HCT116 (cell line): ENCODE measurements around the gene INPP5K. TPM values are rescaled to one million over a fixed set of nuclear protein-coding genes. Genes with fewer than 3 reads are reported as not detected.

ENCODE experiments used
- ATAC-seq: fragments of 200-7000 bp; cut with Tn5 transposase; 2 replicates; pipeline ENCODE4 v1.9.1; 2020; ENCODE audit warnings: mild to moderate bottlenecking, moderate library complexity
- BruUV-seq: library from RNA; stranded (reverse); fragments of 400-500 nt; replicated peaks from 2 replicates; lab custom pipeline; 2021; lab: Mats Ljungman, UMichigan
- CTCF ChIA-PET: fragments of 300-600 bp; sonication (Branson Sonifier 250); formaldehyde crosslinking; loops from one replicate; lab custom pipeline; 2021; ENCODE audit warnings: antibody characterized with exemption; lab: Charles Lee
- POLR2A ChIA-PET: fragments of 300-600, 350-600 bp; sonication (Branson Sonifier 250); formaldehyde crosslinking; loops from one replicate; lab custom pipeline; 2021; ENCODE audit warnings: antibody characterized with exemption; lab: Charles Lee
- RAD21 ChIA-PET, 2 experiments: fragments of 300-600 bp; sonication (Branson Sonifier 250); formaldehyde crosslinking; loops; one replicate each; lab custom pipeline; 2023; ENCODE audit warnings: low total read pairs in 2 of 2; ENCODE audit not compliant: uncharacterized antibody in 2 of 2, unreplicated experiment in 2 of 2, low non-redundant PET in 1 of 2; lab: Charles Lee
- DNase-seq: peaks from one replicate; pipeline ENCODE4 v3.0.0-alpha.2; 2010; ENCODE audit warnings: low read depth, low spot score
- H2AFZ ChIP-seq: fragments of 200-600 bp; shearing (Covaris generic), sonication (generic); 2 replicates; pipeline ENCODE4 v1.6.1; 2017; ENCODE audit warnings: low read depth, mixed run types, mixed read lengths, antibody characterized with exemption, low read length; ENCODE audit not compliant: poor library complexity, severe bottlenecking
- H3K27ac ChIP-seq: 2 replicates; pipeline ENCODE4 v1.5.1; 2012; ENCODE audit warnings: low read depth, low read length
- H3K27me3 ChIP-seq: fragments of 200-600 bp; sonication (generic); 2 replicates; pipeline ENCODE4 v1.6.1; 2016; ENCODE audit warnings: mixed run types, low read length, mixed read lengths; ENCODE audit not compliant: insufficient read depth
- H3K36me3 ChIP-seq, 2 experiments: fragments of 200-500 bp in 1 of 2; fragments of 200-600 bp in 1 of 2; sonication (Bioruptor generic) in 1 of 2; sonication (generic) in 1 of 2; 2 replicates each; pipeline versions ENCODE4 v1.5.1 to v1.6.1; 2014 to 2016; ENCODE audit warnings: low read length in 2 of 2, inconsistent platforms in 1 of 2, mixed read lengths in 1 of 2, mixed run types in 1 of 2; ENCODE audit not compliant: insufficient read depth in 2 of 2, control insufficient read depth in 1 of 2
- H3K4me1 ChIP-seq, 2 experiments: fragments of 200-600 bp in 1 of 2; sonication (generic) in 1 of 2; 2 replicates each; pipeline versions ENCODE4 v1.5.1 to v1.6.1; 2012 to 2017; ENCODE audit warnings: low read length in 2 of 2, inconsistent platforms in 1 of 2, mild to moderate bottlenecking in 1 of 2, mixed read lengths in 1 of 2, mixed run types in 1 of 2, moderate library complexity in 1 of 2; ENCODE audit not compliant: insufficient read depth in 2 of 2, control insufficient read depth in 1 of 2
- H3K4me2 ChIP-seq: fragments of 200-600 bp; sonication (generic); 2 replicates; pipeline ENCODE4 v1.6.1; 2017; ENCODE audit warnings: mixed run types, low read length, mixed read lengths
- H3K4me3 ChIP-seq, 2 experiments: fragments of 200-600 bp in 1 of 2; sonication (generic) in 1 of 2; replicated peaks in 1 of 2; 2 replicates each; pipeline ENCODE4 v1.5.1; 2011 to 2016; ENCODE audit warnings: low read length in 2 of 2, control low read depth in 1 of 2, low read depth in 1 of 2, mild to moderate bottlenecking in 1 of 2, mixed read lengths in 1 of 2, mixed run types in 1 of 2
- H3K79me2 ChIP-seq: fragments of 200-600 bp; sonication (generic); 2 replicates; pipeline ENCODE4 v1.6.1; 2017; ENCODE audit warnings: mild to moderate bottlenecking, mixed run types, low read length, moderate library complexity, mixed read lengths; ENCODE audit not compliant: insufficient read depth
- H3K9ac ChIP-seq: fragments of 200-600 bp; sonication (generic); 2 replicates; pipeline ENCODE4 v1.6.1; 2016; ENCODE audit warnings: low read length, mixed read lengths
- H3K9me2 ChIP-seq: fragments of 200-600 bp; sonication (generic), shearing (Covaris generic); 2 replicates; pipeline ENCODE4 v1.6.1; 2017; ENCODE audit warnings: mixed run types, mild to moderate bottlenecking, moderate library complexity; ENCODE audit not compliant: insufficient read depth
- H3K9me3 ChIP-seq, 2 experiments: fragments of 200-500 bp in 1 of 2; fragments of 200-600 bp in 1 of 2; sonication (Bioruptor generic) in 1 of 2; sonication (generic) in 1 of 2; 2 replicates each; pipeline ENCODE4 v1.6.1; 2014 to 2017; ENCODE audit warnings: low read length in 2 of 2, mixed read lengths in 2 of 2, inconsistent platforms in 1 of 2, low read depth in 1 of 2, mild to moderate bottlenecking in 1 of 2, mixed run types in 1 of 2, moderate library complexity in 1 of 2; ENCODE audit not compliant: control insufficient read depth in 1 of 2, insufficient read depth in 1 of 2
- H4K20me1 ChIP-seq: fragments of 200-600 bp; sonication (generic), shearing (Covaris generic); 2 replicates; pipeline ENCODE4 v1.6.1; 2017; ENCODE audit warnings: mixed run types, mild to moderate bottlenecking, moderate library complexity; ENCODE audit not compliant: insufficient read depth
- CBX3 ChIP-seq: IDR thresholded peaks from 2 replicates; pipeline ENCODE4 v1.6.1; 2012; ENCODE audit warnings: low read depth
- EGR1 ChIP-seq: IDR thresholded peaks from 2 replicates; pipeline ENCODE4 v1.6.1; 2012; ENCODE audit warnings: low read depth
- EZH2 ChIP-seq: fragments of 200-600 bp; sonication (generic); IDR thresholded peaks from 2 replicates; pipeline ENCODE4 v1.6.1; 2017; ENCODE audit warnings: antibody characterized with exemption, mixed run types
- FOSL1 ChIP-seq: IDR thresholded peaks from 2 replicates; pipeline ENCODE4 v1.6.1; 2012; ENCODE audit warnings: low read depth
- JUND ChIP-seq: IDR thresholded peaks from 2 replicates; pipeline ENCODE4 v1.6.1; 2012
- POLR2AphosphoS5 ChIP-seq: IDR thresholded peaks from 2 replicates; pipeline ENCODE4 v1.6.1; 2011; ENCODE audit warnings: mild to moderate bottlenecking, low read depth, low read length, moderate library complexity
- ZFX ChIP-seq: fragments of 450-650 bp; IDR thresholded peaks from 2 replicates; pipeline ENCODE4 v1.6.1; 2017
- ZNF274 ChIP-seq: fragments of 200-500 bp; sonication (Bioruptor generic); IDR thresholded peaks from 2 replicates; pipeline ENCODE4 v1.6.1; 2014; ENCODE audit warnings: mild to moderate bottlenecking, low read depth, low read length, inconsistent platforms
- intact Hi-C: fragments of 100-400 bp; cut with micrococcal nuclease; formaldehyde crosslinking; loops from 2 replicates; pipeline ENCODE4 v1.10.0; 2022
- total RNA-seq: library from RNA; stranded (reverse); gene quantifications from one replicate; pipeline ENCODE4 v1.2.1, GENCODE V29; 2021; ENCODE audit not compliant: unreplicated experiment
- TF ChIP-seq, protein P1 (sequence below): IDR thresholded peaks from 2 replicates; pipeline ENCODE4 v1.6.1; 2012
- TF ChIP-seq, protein P2 (sequence below), 3 experiments: fragments of 200-600 bp in 1 of 3; sonication (generic) in 1 of 3; IDR thresholded peaks in 2 of 3; conservative IDR thresholded peaks in 1 of 3; 2 replicates each; pipeline ENCODE4 v1.5.1; 2012 to 2017; ENCODE audit warnings: low read depth in 2 of 3, low read length in 2 of 3, antibody characterized with exemption in 1 of 3, borderline replicate concordance in 1 of 3, control low read depth in 1 of 3, mild to moderate bottlenecking in 1 of 3, mixed read lengths in 1 of 3, mixed run types in 1 of 3, moderate library complexity in 1 of 3; ENCODE audit not compliant: insufficient read depth in 1 of 3

Gene INPP5K
- total RNA-seq, 1 experiment from 2014 or later, result 25.6 TPM

DNA sequence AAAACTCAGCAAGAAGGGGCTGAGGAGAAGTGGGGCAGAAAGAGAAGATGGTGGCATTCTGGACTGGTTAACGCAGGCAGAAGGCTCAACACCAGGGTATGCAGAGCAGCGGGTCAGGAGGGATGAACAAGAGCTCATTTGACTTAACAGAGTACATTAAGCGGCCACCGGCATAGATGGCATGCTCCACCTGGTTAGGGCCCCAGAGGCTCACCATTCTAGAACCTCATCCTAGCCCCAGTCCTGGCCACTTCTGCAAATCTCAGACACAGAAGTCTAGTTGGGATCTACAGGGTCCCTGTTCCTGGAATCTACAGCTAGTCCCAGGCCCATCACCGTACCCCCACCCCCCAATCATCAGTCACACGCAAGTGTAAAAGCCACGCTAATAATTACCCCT, 22.2 kb downstream of the INPP5K start:
- ChIA-PET POLR2A (no interaction called here), CTCF (no interaction called here), RAD21 (no interaction called here)
- H3K27ac ChIP-seq, result no peak overlapping the region
- no peak overlapping the region for H3K9ac ChIP-seq
- H3K4me3 ChIP-seq, result no peak overlapping the region
- DNase-seq (no peak), ATAC-seq (no peak)
- no TSS peak for BruUV-seq
- H2AFZ ChIP-seq, result no peak overlapping the region
- no peaks in the 10 kb centered on the region for H4K20me1 ChIP-seq
- H3K4me2 ChIP-seq, result no peak overlapping the region
- H3K9me3 ChIP-seq, result no peaks in the 10 kb centered on the region
- H3K27me3 ChIP-seq, result no peaks in the 10 kb centered on the region
- no peaks in the 10 kb centered on the region for H3K36me3 ChIP-seq
- no peaks in the 10 kb centered on the region for H3K9me2 ChIP-seq
- peaks cover 19% of the 10 kb centered on the region for H3K79me2 ChIP-seq
- TF ChIP-seq, protein P1, sequence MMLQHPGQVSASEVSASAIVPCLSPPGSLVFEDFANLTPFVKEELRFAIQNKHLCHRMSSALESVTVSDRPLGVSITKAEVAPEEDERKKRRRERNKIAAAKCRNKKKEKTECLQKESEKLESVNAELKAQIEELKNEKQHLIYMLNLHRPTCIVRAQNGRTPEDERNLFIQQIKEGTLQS, result no peak
- TF ChIP-seq ZNF274, result no peak
- TF ChIP-seq ZFX, result no peak
- TF ChIP-seq, protein P2, sequence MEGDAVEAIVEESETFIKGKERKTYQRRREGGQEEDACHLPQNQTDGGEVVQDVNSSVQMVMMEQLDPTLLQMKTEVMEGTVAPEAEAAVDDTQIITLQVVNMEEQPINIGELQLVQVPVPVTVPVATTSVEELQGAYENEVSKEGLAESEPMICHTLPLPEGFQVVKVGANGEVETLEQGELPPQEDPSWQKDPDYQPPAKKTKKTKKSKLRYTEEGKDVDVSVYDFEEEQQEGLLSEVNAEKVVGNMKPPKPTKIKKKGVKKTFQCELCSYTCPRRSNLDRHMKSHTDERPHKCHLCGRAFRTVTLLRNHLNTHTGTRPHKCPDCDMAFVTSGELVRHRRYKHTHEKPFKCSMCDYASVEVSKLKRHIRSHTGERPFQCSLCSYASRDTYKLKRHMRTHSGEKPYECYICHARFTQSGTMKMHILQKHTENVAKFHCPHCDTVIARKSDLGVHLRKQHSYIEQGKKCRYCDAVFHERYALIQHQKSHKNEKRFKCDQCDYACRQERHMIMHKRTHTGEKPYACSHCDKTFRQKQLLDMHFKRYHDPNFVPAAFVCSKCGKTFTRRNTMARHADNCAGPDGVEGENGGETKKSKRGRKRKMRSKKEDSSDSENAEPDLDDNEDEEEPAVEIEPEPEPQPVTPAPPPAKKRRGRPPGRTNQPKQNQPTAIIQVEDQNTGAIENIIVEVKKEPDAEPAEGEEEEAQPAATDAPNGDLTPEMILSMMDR (IDR thresholded peaks at IDR 0.05 in 2 of 3, conservative IDR thresholded peaks at IDR 0.05 in 1 of 3; ENCODE audit: borderline replicate concordance in 1 of 3, insufficient read depth in 1 of 3, low read depth in 2 of 3, low read length in 2 of 3), result no peak
- no peak for TF ChIP-seq POLR2AphosphoS5
- TF ChIP-seq EGR1, result no peak
- intact Hi-C loops, result no loop called here
- H3K4me1 ChIP-seq, result peaks cover 12 to 31% of the 10 kb centered on the region in 2 experiments

DNA sequence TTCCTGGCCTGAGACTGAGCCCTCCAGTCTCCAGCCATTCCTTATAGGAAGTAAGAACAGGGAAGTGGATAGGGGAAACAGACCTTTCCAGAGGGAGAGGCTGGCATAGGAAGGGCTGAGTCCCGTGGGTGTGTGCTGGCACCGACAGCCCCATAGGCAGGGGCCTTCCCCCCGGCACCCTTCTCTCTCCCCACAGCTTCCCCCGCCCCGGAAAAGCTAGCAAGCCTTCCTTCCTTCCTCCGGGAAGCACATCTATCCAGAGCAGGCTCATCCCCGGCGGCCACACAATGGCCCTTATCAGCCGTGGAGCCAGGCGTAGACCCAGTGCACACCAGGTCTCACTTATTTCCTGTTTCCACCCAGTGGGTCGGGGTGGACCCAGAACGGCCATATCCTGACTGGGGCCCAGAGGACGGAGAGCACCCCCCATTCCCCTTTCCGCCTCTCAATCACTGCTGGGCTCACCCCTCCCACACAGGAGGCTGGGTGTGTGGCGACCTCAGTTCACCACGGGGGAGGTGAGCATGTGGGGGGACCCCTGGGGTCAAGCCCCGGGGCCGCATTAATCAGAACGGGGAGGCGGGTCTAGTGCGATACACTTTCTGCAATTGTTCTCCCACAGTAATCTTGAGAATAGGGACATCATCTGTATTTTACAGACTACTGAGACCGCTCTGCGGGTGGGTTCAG, 23.0 kb downstream of the INPP5K start:
- Histone ChIP-seq H3K36me3 (no peaks in the 10 kb centered on the region), H3K9me3 (no peaks in the 10 kb centered on the region), H3K9me2 (no peaks in the 10 kb centered on the region), H3K4me3 (no peak overlapping the region), H3K27ac (no peak overlapping the region), H3K9ac (no peak overlapping the region), H3K79me2 (peaks cover 27% of the 10 kb centered on the region), H3K4me2 (no peak overlapping the region), H4K20me1 (no peaks in the 10 kb centered on the region), H3K27me3 (no peaks in the 10 kb centered on the region), H3K4me1 (peaks cover 20 to 39% of the 10 kb centered on the region in 2 experiments), H2AFZ (no peak overlapping the region)
- BruUV-seq, result TSS peak; percentile 0
- TF ChIP-seq JUND (no peak), FOSL1 (no peak), CBX3 (no peak), EZH2 (no peak)
- DNase-seq, result no peak
- POLR2A ChIA-PET, result interaction anchor here (0.7 kb wide), 1 partner anchor 156 kb away, joined by 3 read pairs; no protein-coding TSS in a partner anchor
- no peak for ATAC-seq
- CTCF ChIA-PET, result no interaction called here
- intact Hi-C loops, result no loop called here
- RAD21 ChIA-PET, result no interaction called here
